Hematopoietic multipotent progenitor cell treated with erythropoietin and hydrocortisone succinate and interleukin-3 and kit ligand, for 4 days (in vitro differentiated cells): ENCODE data around the gene APP.
"Not testable (repeated sequence)": the region's sequence is repeated elsewhere in the genome, so short reads cannot be mapped to it uniquely, and the experiment has no call there.

Experiments
- DNase-seq: peaks from one replicate; pipeline ENCODE4 v3.0.0-alpha.2; 2015

Gene APP

GRCh38 chr21:26096494-26097371 lies 73.8 kb downstream of the APP start:
- no peak for DNase-seq

GRCh38 chr21:26095131-26095530 lies 75.4 kb downstream of the APP start:
- DNase-seq, result no peak

GRCh38 chr21:26093122-26093521 lies 77.4 kb downstream of the APP start:
- DNase-seq, result no peak

GRCh38 chr21:26091480-26092018 lies 79.0 kb downstream of the APP start:
- no peak for DNase-seq

- DNase-seq, result no peak
Observed at GRCh38 chr21:26089730-26090129, 80.8 kb downstream of the APP start.

GRCh38 chr21:26087223-26087918 lies 83.2 kb downstream of the APP start:
- DNase-seq, result no peak

- DNase-seq, result no peak
Observed at GRCh38 chr21:26085882-26086281, 84.7 kb downstream of the APP start.

GRCh38 chr21:26085127-26085526 lies 85.4 kb downstream of the APP start:
- no peak for DNase-seq

GRCh38 chr21:26082549-26082948 lies 88.0 kb downstream of the APP start:
- no peak for DNase-seq

- DNase-seq, result not testable (repeated sequence)
Observed at GRCh38 chr21:26081175-26081760, 89.3 kb downstream of the APP start.

GRCh38 chr21:26080211-26080610 lies 90.4 kb downstream of the APP start:
- no peak for DNase-seq

- DNase-seq, result no peak
Observed at GRCh38 chr21:26079366-26079765, 91.2 kb downstream of the APP start.

- DNase-seq, result no peak
Observed at GRCh38 chr21:26077521-26077920, 93.0 kb downstream of the APP start.

GRCh38 chr21:26072666-26073615 lies 97.6 kb downstream of the APP start:
- no peak for DNase-seq

- DNase-seq, result peak; percentile 37
Observed at GRCh38 chr21:26070822-26071425, 99.6 kb downstream of the APP start.

- DNase-seq, result no peak
Observed at GRCh38 chr21:26070121-26070520, 100.4 kb downstream of the APP start.

GRCh38 chr21:26068776-26069175 lies 101.8 kb downstream of the APP start:
- DNase-seq, result no peak

GRCh38 chr21:26067836-26068594 lies 102.6 kb downstream of the APP start:
- DNase-seq, result peak; percentile 50

GRCh38 chr21:26064506-26064905 lies 106.1 kb downstream of the APP start:
- DNase-seq, result peak; percentile 5

GRCh38 chr21:26061437-26061836 lies 109.1 kb downstream of the APP start:
- DNase-seq, result no peak
